GM23248 (cell line): Measurements from ENCODE around the gene GDPD5. TPM values are rescaled to one million over a fixed set of nuclear protein-coding genes. Genes with fewer than 3 reads are reported as not detected.

Experiments
- DNase-seq: peaks from one replicate; pipeline ENCODE4 v3.0.0-alpha.2; 2015
- H2AFZ ChIP-seq: fragments of 200-600 bp; sonication (generic); 2 replicates; pipeline ENCODE4 v1.6.1; 2016; ENCODE audit warnings: antibody characterized with exemption
- H3F3A ChIP-seq: fragments of 200-600 bp; sonication (generic); 2 replicates; pipeline ENCODE4 v1.6.1; 2016; ENCODE audit warnings: mild to moderate bottlenecking, antibody characterized with exemption, mixed run types; ENCODE audit not compliant: insufficient read depth
- H3K27ac ChIP-seq: fragments of 200-600 bp; sonication (generic); 2 replicates; pipeline ENCODE4 v1.5.1; 2016; ENCODE audit warnings: mild to moderate bottlenecking
- H3K27me3 ChIP-seq: fragments of 200-600 bp; sonication (generic); replicated peaks from 2 replicates; pipeline ENCODE4 v1.6.1; 2016; ENCODE audit warnings: mild to moderate bottlenecking; ENCODE audit not compliant: insufficient read depth
- H3K36me3 ChIP-seq: fragments of 200-600 bp; sonication (generic); 2 replicates; pipeline ENCODE4 v1.6.1; 2016; ENCODE audit warnings: low read depth, mild to moderate bottlenecking
- H3K4me1 ChIP-seq: fragments of 200-600 bp; sonication (generic); 2 replicates; pipeline ENCODE4 v1.6.1; 2016; ENCODE audit warnings: mild to moderate bottlenecking; ENCODE audit not compliant: insufficient read depth
- H3K4me2 ChIP-seq: fragments of 200-600 bp; sonication (generic); one replicate; pipeline ENCODE4 v1.6.1; 2016; ENCODE audit warnings: mild to moderate bottlenecking; ENCODE audit not compliant: unreplicated experiment
- H3K4me3 ChIP-seq: fragments of 200-600 bp; sonication (generic); 2 replicates; pipeline ENCODE4 v1.5.1; 2016; ENCODE audit warnings: mild to moderate bottlenecking
- H3K79me2 ChIP-seq: fragments of 200-600 bp; sonication (generic); 2 replicates; pipeline ENCODE4 v1.6.1; 2016; ENCODE audit warnings: mild to moderate bottlenecking; ENCODE audit not compliant: insufficient read depth
- H3K9ac ChIP-seq: fragments of 200-600 bp; sonication (generic); 2 replicates; pipeline ENCODE4 v1.6.1; 2016; ENCODE audit warnings: mild to moderate bottlenecking
- H3K9me2 ChIP-seq: fragments of 200-600 bp; sonication (generic); 2 replicates; pipeline ENCODE4 v1.6.1; 2016; ENCODE audit warnings: mixed run types, mild to moderate bottlenecking, moderate library complexity; ENCODE audit not compliant: insufficient read depth
- H3K9me3 ChIP-seq: fragments of 200-600 bp; sonication (generic); one replicate; pipeline ENCODE4 v1.6.1; 2017; ENCODE audit warnings: low read depth
- H4K20me1 ChIP-seq: fragments of 200-600 bp; sonication (generic); 2 replicates; pipeline ENCODE4 v1.6.0; 2016; ENCODE audit not compliant: insufficient read depth
- EZH2 ChIP-seq: fragments of 200-600 bp; sonication (generic); IDR thresholded peaks from 2 replicates; pipeline ENCODE4 v1.6.1; 2018; ENCODE audit warnings: antibody characterized with exemption, mild to moderate bottlenecking; ENCODE audit not compliant: insufficient read depth, poor library complexity, severe bottlenecking
- EZH2phosphoT487 ChIP-seq: fragments of 200-600 bp; sonication (generic); IDR thresholded peaks from 2 replicates; pipeline ENCODE4 v1.6.1; 2018; ENCODE audit warnings: antibody characterized with exemption, moderate library complexity, mild to moderate bottlenecking, low read depth; ENCODE audit not compliant: insufficient read depth
- WGBS, 2 experiments: methylation state at CpG; one replicate each; pipeline ENCODE4 v1.1.6; 2015 to 2017; ENCODE audit warnings: low lambda C conversion rate in 2 of 2, low coverage in 1 of 2; ENCODE audit errors: missing lambda C conversion rate in 2 of 2; 5-methylcytosine and 5-hydroxymethylcytosine counted together
- in situ Hi-C: fragments of 300-500 bp; cut with MboI; formaldehyde crosslinking; loops from 2 replicates; pipeline ENCODE4 v1.15.0; 2020
- polyA plus RNA-seq: library from polyadenylated mRNA; unstranded; fragments of >200 nt; fragmentation: Nextera tagmentation; extraction: Ambion mirVana; gene quantifications from 2 replicates; pipeline ENCODE4 v1.2.1, GENCODE V29; 2016
- total RNA-seq: library from RNA; depleted of rRNA; stranded (reverse); fragments of >200 nt; shearing (Covaris generic); gene quantifications from 2 replicates; pipeline ENCODE4 v1.2.3, GENCODE V29; 2014; rRNA removed

GDPD5 gene, protein sequence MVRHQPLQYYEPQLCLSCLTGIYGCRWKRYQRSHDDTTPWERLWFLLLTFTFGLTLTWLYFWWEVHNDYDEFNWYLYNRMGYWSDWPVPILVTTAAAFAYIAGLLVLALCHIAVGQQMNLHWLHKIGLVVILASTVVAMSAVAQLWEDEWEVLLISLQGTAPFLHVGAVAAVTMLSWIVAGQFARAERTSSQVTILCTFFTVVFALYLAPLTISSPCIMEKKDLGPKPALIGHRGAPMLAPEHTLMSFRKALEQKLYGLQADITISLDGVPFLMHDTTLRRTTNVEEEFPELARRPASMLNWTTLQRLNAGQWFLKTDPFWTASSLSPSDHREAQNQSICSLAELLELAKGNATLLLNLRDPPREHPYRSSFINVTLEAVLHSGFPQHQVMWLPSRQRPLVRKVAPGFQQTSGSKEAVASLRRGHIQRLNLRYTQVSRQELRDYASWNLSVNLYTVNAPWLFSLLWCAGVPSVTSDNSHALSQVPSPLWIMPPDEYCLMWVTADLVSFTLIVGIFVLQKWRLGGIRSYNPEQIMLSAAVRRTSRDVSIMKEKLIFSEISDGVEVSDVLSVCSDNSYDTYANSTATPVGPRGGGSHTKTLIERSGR
- total RNA-seq (7.0 and 10.7 TPM in 2 replicates), polyA plus RNA-seq (3.4 and 5.6 TPM in 2 replicates)

DNA sequence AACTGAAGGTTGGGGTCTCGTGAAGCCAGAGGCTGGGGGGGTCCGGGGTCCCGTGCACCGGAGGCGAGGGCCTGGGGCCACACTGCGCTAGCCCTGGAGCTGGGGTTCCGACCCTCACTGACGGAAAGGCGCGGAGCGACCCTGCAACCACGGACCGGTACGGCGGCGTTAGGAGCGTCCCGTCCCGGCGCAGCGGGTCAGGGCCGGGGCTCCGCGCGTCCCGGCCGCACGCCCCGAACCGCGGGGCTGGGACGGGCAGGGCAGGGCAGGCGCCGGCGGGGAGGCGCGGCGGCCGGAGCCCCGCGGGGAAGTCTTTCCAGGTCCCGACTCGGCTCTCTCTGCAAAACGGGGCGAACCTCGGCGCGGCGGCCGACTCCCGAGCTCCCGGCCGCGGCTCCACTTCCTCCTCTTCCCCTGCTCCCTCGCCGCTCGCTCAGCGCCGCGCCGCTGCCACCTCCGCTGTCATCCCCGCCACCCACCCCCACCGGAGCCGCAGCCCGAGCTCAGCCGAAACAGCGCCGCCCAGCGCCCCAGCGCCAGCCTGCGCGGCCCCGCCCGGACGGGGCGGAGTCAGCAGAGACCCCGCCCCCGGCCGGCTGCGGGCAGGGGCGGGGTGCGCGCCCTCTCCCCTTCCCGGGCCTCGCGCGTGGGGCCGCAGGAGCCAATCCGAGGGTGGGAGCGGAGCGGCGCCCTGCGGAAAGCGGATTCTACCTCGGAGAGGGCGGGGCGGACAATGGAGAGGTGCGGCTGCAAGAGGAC lies at the start of gene GDPD5:
TSS of gene GDPD5 (minus strand) at position 509 of the 759 bp plus-strand sequence. CDS start 48,206 bp downstream, outside the sequence.
- 1 to 2% methylated on average over 50 to 81 of the region's 99 CpGs for WGBS, 2 experiments
- peak within 1 kb of the TSS; percentile 82 for H2AFZ ChIP-seq
- H3K9me3 ChIP-seq = no peaks in the 10 kb centered on the region
- H3K9me2 ChIP-seq = no peaks in the 10 kb centered on the region
- DNase-seq = peak; percentile 89
- TF ChIP-seq EZH2phosphoT487 (no peak), EZH2 (no peak)
- no peaks in the 10 kb centered on the region for H4K20me1 ChIP-seq
- in situ Hi-C loops = no loop called here
- peak within 1 kb of the TSS; percentile 78 for H3K4me3 ChIP-seq
- no peak within 1 kb of the TSS for H3K27ac ChIP-seq
- peak within 1 kb of the TSS; percentile 62 for H3K9ac ChIP-seq
- H3K4me1 ChIP-seq = peaks cover 4% of the 10 kb centered on the region
- no peaks in the 10 kb centered on the region for H3K79me2 ChIP-seq
- H3K27me3 ChIP-seq = no peaks in the 10 kb centered on the region
- no peaks in the 10 kb centered on the region for H3K36me3 ChIP-seq
- no peaks in the 10 kb centered on the region for H3F3A ChIP-seq
- peak within 1 kb of the TSS; percentile 82 for H3K4me2 ChIP-seq

- no peak overlapping the region for H3K4me2 ChIP-seq
- TF ChIP-seq EZH2 (no peak), EZH2phosphoT487 (no peak)
- H3K36me3 ChIP-seq = peaks cover 42% of the 10 kb centered on the region
- peaks cover 19% of the 10 kb centered on the region; the same call in 1 of the 2 replicates for H4K20me1 ChIP-seq
- H3K27me3 ChIP-seq = no peaks in the 10 kb centered on the region
- no peak for DNase-seq
- no peaks in the 10 kb centered on the region for H3K9me3 ChIP-seq
- peaks cover 78% of the 10 kb centered on the region for H3F3A ChIP-seq
- H3K9ac ChIP-seq = no peak overlapping the region
- in situ Hi-C loops = no loop called here
- H3K79me2 ChIP-seq = peaks cover 24% of the 10 kb centered on the region
- peak overlapping the region; percentile 29; the same call in 1 of the 2 replicates for H3K27ac ChIP-seq
- H3K4me3 ChIP-seq = no peak overlapping the region
- 0 out of 2 replicates have a peak, but pooled peaks cover 5% of the 10 kb centered on the region for H3K4me1 ChIP-seq
- no peaks in the 10 kb centered on the region for H3K9me2 ChIP-seq
- no peak overlapping the region for H2AFZ ChIP-seq
- 61 to 66% methylated on average over 12 of the region's 12 CpGs for WGBS, 2 experiments
Measured at GRCh38 chr11:75574698-75575602, 49.2 kb upstream of the GDPD5 start.

DNA sequence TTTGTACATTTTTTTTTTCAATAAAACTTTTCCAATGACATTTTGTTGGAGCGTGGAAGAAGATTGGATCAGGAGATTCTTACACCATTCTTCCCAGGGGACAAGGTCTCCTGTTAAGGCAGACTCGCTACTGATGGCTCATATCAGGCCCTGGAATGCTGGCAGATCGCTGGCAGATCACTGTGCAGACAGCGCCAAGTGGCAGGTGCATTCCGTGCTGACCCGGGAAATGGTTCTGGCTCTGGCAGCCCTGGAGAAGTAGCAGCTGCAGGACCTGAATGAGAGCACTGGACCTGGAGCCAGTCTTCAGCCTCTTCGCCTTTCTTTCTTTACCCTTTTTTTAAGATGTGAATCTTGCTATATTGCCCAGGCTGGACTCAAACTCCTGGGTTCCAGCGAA lies 47.0 kb upstream of the GDPD5 start:
- 0 out of 2 replicates have a peak overlapping the region, but pooled peaks have one; percentile 13 for H3K9ac ChIP-seq
- H3F3A ChIP-seq = peaks cover 92% of the 10 kb centered on the region
- H2AFZ ChIP-seq = no peak overlapping the region
- peaks cover 60% of the 10 kb centered on the region for H3K36me3 ChIP-seq
- H3K4me1 ChIP-seq = peaks cover 13% of the 10 kb centered on the region
- peaks cover 30% of the 10 kb centered on the region for H4K20me1 ChIP-seq
- H3K4me2 ChIP-seq = no peak overlapping the region
- WGBS, 2 experiments = 70 to 75% methylated on average over 8 of the region's 8 CpGs
- H3K9me3 ChIP-seq = no peaks in the 10 kb centered on the region
- TF ChIP-seq EZH2phosphoT487 (no peak), EZH2 (no peak)
- H3K9me2 ChIP-seq = no peaks in the 10 kb centered on the region
- no peaks in the 10 kb centered on the region for H3K27me3 ChIP-seq
- no peak for DNase-seq
- in situ Hi-C loops = no loop called here
- peak overlapping the region; percentile 7; the same call in 1 of the 2 replicates for H3K27ac ChIP-seq
- no peak overlapping the region for H3K4me3 ChIP-seq
- H3K79me2 ChIP-seq = peaks cover 46% of the 10 kb centered on the region
